Stomach (tissue), 9 donors: ENCODE results near the gene PDIA5. TPM values are rescaled to one million over a fixed set of nuclear protein-coding genes. Genes with fewer than 3 reads are reported as not detected.

Experiments
- DNase-seq, 2 donors: peaks; one replicate each; pipeline versions ENCODE4 v3.0.0 to v3.0.0-alpha.2; 2013 to 2019
- H3K27ac ChIP-seq, 5 donors: fragments of 200-600 bp in 4 of 5; sonication (generic) in 4 of 5; one replicate each; pipeline ENCODE4 v1.5.1; 2013 to 2019; ENCODE audit warnings: mild to moderate bottlenecking in 1 of 5, moderate library complexity in 1 of 5
- H3K27me3 ChIP-seq, 3 donors: fragments of 200-600 bp; sonication (generic); one replicate each; pipeline ENCODE4 v1.5.1; 2017 to 2019; ENCODE audit warnings: mixed run types in 1 of 3
- H3K36me3 ChIP-seq, 4 donors: fragments of 200-600 bp; sonication (generic); 1 replicate in 3 of 4; 2 replicates in 1 of 4; pipeline ENCODE4 v1.5.1; 2016 to 2019
- H3K4me1 ChIP-seq, 4 donors: fragments of 200-600 bp; sonication (generic); one replicate each; pipeline ENCODE4 v1.5.1; 2016 to 2019
- H3K4me3 ChIP-seq, 4 donors: fragments of 200-600 bp; sonication (generic) in 3 of 4; one replicate each; pipeline ENCODE4 v1.5.1; 2016 to 2019; ENCODE audit warnings: mild to moderate bottlenecking in 1 of 4
- H3K9me3 ChIP-seq, 4 donors: fragments of 200-600 bp; sonication (generic); one replicate each; pipeline ENCODE4 v1.5.1; 2016 to 2019
- EP300 ChIP-seq: sonication (generic); formaldehyde crosslinking; IDR thresholded peaks from one replicate; pipeline ENCODE4 v1.6.1; 2017; ENCODE audit warnings: antibody characterized with exemption
- POLR2A ChIP-seq, 4 donors: fragments of 450-650 bp; IDR thresholded peaks; one replicate each; pipeline ENCODE4 v1.6.1; 2016; ENCODE audit warnings: antibody characterized with exemption in 4 of 4, control low read depth in 2 of 4, mild to moderate bottlenecking in 1 of 4, moderate library complexity in 1 of 4
- POLR2AphosphoS5 ChIP-seq, 3 donors: sonication (generic); formaldehyde crosslinking; IDR thresholded peaks; one replicate each; pipeline ENCODE4 v1.6.1; 2016; ENCODE audit warnings: antibody characterized with exemption in 3 of 3
- WGBS, 5 donors: extraction: QIAGEN DNeasy Blood & Tissue Kit in 3 of 5; methylation state at CpG; one replicate each; pipeline versions ENCODE4 v1.1.5 to v1.1.7; 2013 to 2018; 5-methylcytosine and 5-hydroxymethylcytosine counted together
- intact Hi-C: fragments of 100-400 bp; cut with DNase I; formaldehyde crosslinking; loops from one replicate; pipeline ENCODE4 v1.15.1; 2023; ENCODE audit warnings: low total_unique reads
- polyA plus RNA-seq, 3 donors: library from polyadenylated mRNA; stranded (reverse); fragments of 200-250 nt; gene quantifications; one replicate each; pipeline ENCODE4 v1.2.3, GENCODE V29; 2013
- total RNA-seq, 5 donors: library from RNA; depleted of rRNA; stranded (reverse); fragments of >200 nt; gene quantifications; one replicate each; pipeline versions ENCODE4 v1.1.0 to v1.2.3, GENCODE V29; 2014 to 2016
- TF ChIP-seq, protein P1 (sequence below), 7 experiments: fragments of 450-650 bp in 4 of 7; fragments of 200-600 bp in 3 of 7; sonication (generic) in 3 of 7; IDR thresholded peaks; one replicate each; pipeline ENCODE4 v1.5.1; 2016 to 2019; ENCODE audit warnings: antibody characterized with exemption in 7 of 7, control low read depth in 2 of 7, mild to moderate bottlenecking in 1 of 7
- donor health status: healthy with polysubstance abuse.
- donor health status: Bipolar disorder and iron deficiency.
- donor health status: healthy.

The PDIA5 gene
- total and polyA plus RNA-seq, 8 donors: 13.9 to 75.3 (median 35.0) TPM

DNA sequence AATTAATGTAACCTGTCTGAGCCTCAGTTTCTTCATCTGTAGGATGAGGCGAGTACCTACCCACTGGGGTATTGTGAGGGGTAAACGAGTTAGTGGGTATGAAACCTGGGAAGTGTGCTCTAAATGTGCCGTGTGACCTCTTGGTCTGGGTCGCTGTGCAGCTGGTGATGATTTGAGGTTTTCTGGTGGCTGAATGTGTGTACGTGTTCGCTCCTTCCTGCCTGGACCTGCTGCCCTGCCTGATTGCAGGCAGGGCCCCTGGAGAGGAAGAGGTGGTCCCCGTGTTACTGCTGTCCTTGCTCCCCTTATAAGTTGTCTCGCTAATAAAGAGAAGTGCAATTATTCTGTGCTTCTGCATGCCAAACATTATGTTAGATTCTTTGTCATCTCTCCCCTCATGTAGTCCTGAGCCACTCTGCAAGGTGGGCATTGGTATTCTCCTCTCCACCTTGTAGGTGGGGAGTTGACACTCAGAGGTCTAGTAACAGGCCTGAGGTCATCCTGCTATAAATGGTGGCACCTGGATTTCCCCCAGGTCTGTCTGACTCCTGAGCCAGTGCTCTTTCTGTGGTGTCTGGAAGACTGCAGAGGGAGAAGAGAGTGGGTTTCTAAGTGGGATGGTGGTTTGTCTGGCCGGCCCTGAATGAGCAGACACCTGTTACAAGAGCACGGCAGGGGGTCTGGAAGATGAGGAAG is 15.7 kb downstream of the PDIA5 start:
- intact Hi-C loops: no loop called here
- H3K36me3 ChIP-seq: no peaks in the 10 kb centered on the region
- H3K4me1 ChIP-seq: peaks cover 54 to 88% (median 71%) of the 10 kb centered on the region in 4 donors
- TF ChIP-seq, protein P1, sequence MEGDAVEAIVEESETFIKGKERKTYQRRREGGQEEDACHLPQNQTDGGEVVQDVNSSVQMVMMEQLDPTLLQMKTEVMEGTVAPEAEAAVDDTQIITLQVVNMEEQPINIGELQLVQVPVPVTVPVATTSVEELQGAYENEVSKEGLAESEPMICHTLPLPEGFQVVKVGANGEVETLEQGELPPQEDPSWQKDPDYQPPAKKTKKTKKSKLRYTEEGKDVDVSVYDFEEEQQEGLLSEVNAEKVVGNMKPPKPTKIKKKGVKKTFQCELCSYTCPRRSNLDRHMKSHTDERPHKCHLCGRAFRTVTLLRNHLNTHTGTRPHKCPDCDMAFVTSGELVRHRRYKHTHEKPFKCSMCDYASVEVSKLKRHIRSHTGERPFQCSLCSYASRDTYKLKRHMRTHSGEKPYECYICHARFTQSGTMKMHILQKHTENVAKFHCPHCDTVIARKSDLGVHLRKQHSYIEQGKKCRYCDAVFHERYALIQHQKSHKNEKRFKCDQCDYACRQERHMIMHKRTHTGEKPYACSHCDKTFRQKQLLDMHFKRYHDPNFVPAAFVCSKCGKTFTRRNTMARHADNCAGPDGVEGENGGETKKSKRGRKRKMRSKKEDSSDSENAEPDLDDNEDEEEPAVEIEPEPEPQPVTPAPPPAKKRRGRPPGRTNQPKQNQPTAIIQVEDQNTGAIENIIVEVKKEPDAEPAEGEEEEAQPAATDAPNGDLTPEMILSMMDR (IDR thresholded peaks at IDR 0.05): no peak
- TF ChIP-seq EP300 (no peak), POLR2AphosphoS5 (IDR thresholded peaks at IDR 0.05) (no peak), POLR2A (IDR thresholded peaks at IDR 0.05) (no peak)
- peak in 1 of 2 donors; percentile 64 for DNase-seq
- H3K27me3 ChIP-seq: no peaks in the 10 kb centered on the region
- 55 to 71% (median 63%) methylated on average over 10 of the region's 10 CpGs for WGBS, 5 donors
- no peak overlapping the region for H3K4me3 ChIP-seq
- H3K9me3 ChIP-seq: no peaks in the 10 kb centered on the region
- peak overlapping the region in 2 of 5 donors; percentile 42 to 49 for H3K27ac ChIP-seq

DNA sequence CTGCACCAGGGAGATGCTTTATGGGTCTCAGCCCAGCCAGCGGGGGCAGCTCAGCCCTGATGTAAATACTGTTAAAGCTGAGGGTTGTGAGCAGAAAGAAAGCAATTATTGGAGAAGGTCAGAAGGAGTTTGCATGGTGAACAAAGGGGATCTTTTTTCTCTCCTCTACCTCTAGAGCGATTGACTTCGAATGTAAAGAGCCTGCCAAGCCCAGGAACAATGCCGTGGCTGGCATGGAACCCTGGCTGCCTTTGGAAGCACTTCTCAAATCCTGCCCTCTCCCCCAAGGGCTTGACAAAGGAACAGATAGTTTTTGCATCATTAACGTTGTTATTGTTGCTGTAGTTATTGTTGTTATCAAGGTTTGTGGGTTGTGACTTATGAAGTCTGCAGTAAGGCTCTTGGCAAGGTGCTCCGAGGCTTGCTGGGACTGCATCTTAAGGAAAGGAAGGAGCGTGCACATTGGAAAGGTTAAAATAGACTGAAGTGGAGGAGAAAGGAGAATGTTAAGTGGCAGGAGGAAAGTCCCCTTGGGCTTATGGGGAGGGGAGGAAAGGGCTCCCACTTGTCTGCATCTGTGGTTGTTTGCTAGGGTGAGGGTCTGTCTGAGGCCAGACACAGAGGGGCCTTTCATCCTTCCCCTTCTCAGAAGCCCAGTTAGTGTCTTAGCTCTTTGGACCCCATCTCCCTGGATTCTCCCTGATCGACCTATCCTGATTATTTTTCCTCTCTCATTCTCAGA is 16.7 kb downstream of the PDIA5 start:
- 21 to 51% (median 36%) methylated on average over 8 of the region's 8 CpGs for WGBS, 5 donors
- peaks cover 56 to 88% (median 66%) of the 10 kb centered on the region in 4 donors for H3K4me1 ChIP-seq

DNA sequence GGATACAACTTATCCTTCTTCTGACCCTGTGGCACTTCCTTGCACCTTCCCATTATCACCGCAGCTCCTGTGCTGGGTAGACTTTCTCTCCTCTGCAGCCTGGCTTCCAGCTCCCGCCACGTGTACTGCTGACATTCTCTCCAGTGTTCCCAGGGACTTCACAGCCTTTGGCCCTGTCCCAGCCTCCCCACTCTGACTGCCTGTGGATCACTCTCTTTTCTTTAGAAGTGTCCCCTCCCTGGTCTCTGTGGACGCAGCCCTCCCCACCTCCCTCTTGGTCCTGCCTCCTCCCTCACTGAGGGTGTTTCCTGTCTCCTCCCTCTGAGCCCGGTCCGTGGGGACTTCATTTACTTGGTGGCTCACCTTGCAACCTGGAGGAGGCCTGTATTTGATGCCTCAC is 17.4 kb downstream of the PDIA5 start:
- Histone ChIP-seq H3K27me3 (no peaks in the 10 kb centered on the region), H3K4me1 (peaks cover 62 to 89% (median 72%) of the 10 kb centered on the region in 4 donors), H3K9me3 (no peaks in the 10 kb centered on the region), H3K27ac (peak overlapping the region in 4 of 5 donors; percentile 21 to 42 (median 32)), H3K4me3 (no peak overlapping the region), H3K36me3 (no peaks in the 10 kb centered on the region)
- intact Hi-C loops: no loop called here
- WGBS, 5 donors: 14 to 38% (median 28%) methylated on average over 6 of the region's 6 CpGs
- peak in 1 of 2 donors; percentile 38 for DNase-seq
- TF ChIP-seq, protein P1 (IDR thresholded peaks at IDR 0.05): no peak
- TF ChIP-seq EP300: no peak
- TF ChIP-seq POLR2A (IDR thresholded peaks at IDR 0.05): no peak
- no peak for TF ChIP-seq POLR2AphosphoS5 (IDR thresholded peaks at IDR 0.05)

More for the DNA sequence above, 16.7 kb downstream of the PDIA5 start:
- peak overlapping the region in 1 of 4 donors; percentile 2 for H3K4me3 ChIP-seq
- H3K36me3 ChIP-seq: no peaks in the 10 kb centered on the region
- peak overlapping the region in 3 of 5 donors; percentile 8 to 42 (median 30) for H3K27ac ChIP-seq
- no peak for DNase-seq
- H3K27me3 ChIP-seq: no peaks in the 10 kb centered on the region
- TF ChIP-seq POLR2A (IDR thresholded peaks at IDR 0.05) (no peak), POLR2AphosphoS5 (IDR thresholded peaks at IDR 0.05) (no peak), EP300 (no peak)
- TF ChIP-seq, protein P1 (IDR thresholded peaks at IDR 0.05): no peak
- no peaks in the 10 kb centered on the region for H3K9me3 ChIP-seq
- intact Hi-C loops: no loop called here

DNA sequence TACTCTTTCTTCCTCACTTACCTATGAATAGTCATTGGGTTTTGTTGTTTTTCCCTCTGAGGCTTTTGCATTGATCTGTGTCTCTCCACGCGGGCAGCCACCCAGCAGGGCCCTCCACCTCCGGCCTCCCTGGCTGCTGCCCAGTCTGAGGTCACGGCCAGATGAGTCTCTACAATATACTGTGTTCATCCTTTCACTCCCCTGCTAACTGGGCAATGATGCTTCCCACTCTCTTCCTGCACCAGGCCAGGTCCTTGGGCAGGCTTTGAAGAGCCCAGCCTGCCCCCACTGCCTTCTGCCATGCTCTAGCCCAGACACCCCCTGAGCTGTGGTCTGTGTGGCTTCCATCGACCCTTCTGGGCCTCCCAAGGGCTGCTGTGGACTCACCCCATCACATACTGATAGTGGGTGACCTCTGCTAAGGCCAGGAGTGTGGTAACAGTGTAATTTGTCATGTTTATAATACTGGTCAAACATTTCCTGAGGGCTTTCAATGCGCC is 18.0 kb downstream of the PDIA5 start:
- intact Hi-C loops: no loop called here
- Histone ChIP-seq H3K36me3 (peaks cover 0 to 2% (median 0%) of the 10 kb centered on the region in 4 donors), H3K4me1 (peaks cover 67 to 89% (median 76%) of the 10 kb centered on the region in 4 donors), H3K27me3 (no peaks in the 10 kb centered on the region), H3K27ac (peak overlapping the region; percentile 2 to 42 (median 21)), H3K4me3 (no peak overlapping the region), H3K9me3 (no peaks in the 10 kb centered on the region)
- TF ChIP-seq, protein P1 (IDR thresholded peaks at IDR 0.05): no peak
- TF ChIP-seq POLR2AphosphoS5 (IDR thresholded peaks at IDR 0.05) (no peak), POLR2A (IDR thresholded peaks at IDR 0.05) (no peak), EP300 (no peak)
- no peak for DNase-seq
- WGBS, 5 donors: 40 to 55% (median 41%) methylated on average over 6 of the region's 6 CpGs
